ENCODE measurements around the gene GTPBP1. TPM values are rescaled to one million over a fixed set of nuclear protein-coding genes. Genes with fewer than 3 reads are reported as not detected.

Gene GTPBP1
- total and polyA plus RNA-seq, 2 of the 4 experiments (the other 2 are of a cell fraction), result 12.4 to 29.5 TPM

DNA sequence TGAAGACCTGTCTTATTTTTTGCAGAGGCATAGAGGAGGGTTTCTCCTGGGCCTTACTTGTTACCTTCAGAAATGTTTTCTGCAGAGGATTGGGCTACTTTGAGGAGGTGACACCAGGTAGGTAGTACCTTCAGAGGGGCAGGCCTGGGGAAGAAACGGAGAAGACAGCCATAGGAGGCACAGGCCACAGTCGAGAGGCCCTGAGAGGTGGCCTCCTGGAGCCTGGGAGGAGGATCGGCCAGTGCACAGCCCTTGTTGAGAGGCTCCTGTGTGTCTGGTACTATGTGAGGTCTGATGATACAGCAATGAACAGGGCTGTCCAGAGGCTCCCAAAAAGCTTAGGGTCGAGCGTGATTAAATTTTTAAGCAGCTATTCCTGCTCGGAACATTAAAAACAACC is 11.5 kb downstream of the GTPBP1 start:
- H4K5ac ChIP-seq (ENCODE audit: low read depth, low read length), result no peak overlapping the region
- H3K4me1 ChIP-seq (ENCODE audit: control insufficient read depth, insufficient read depth, low read length), result peaks cover 4% of the 10 kb centered on the region
- H3K27ac ChIP-seq (ENCODE audit: insufficient read depth, low read length), result no peak overlapping the region
- H2AFZ ChIP-seq (replicated peaks; ENCODE audit: low read length, poor library complexity), result no peak overlapping the region
- H3K36me3 ChIP-seq (ENCODE audit: control insufficient read depth, insufficient read depth, low read length), result peaks cover 28% of the 10 kb centered on the region
- H2AK5ac ChIP-seq (ENCODE audit: low read depth, low read length), result 0 out of 2 replicates have a peak overlapping the region, but pooled peaks have one; percentile 1
- no peaks in the 10 kb centered on the region for H3K9me3 ChIP-seq (ENCODE audit: control insufficient read depth, insufficient read depth, low read length)
- H2BK15ac ChIP-seq (ENCODE audit: low read depth, low read length), result no peak overlapping the region
- no peak overlapping the region for H2BK5ac ChIP-seq (ENCODE audit: low read depth, low read length, poor library complexity, severe bottlenecking)
- no peak overlapping the region for H3K4ac ChIP-seq (ENCODE audit: low read depth, low read length)
- intact Hi-C loops (cut with micrococcal nuclease), result no loop called here
- TF ChIP-seq MXI1 (IDR thresholded peaks at IDR 0.05; ENCODE audit: borderline replicate concordance, low read depth, low read length), result no peak
- no peak for TF ChIP-seq FOS (IDR thresholded peaks at IDR 0.05; ENCODE audit: low read depth, low read length)
- TF ChIP-seq, protein P1, sequence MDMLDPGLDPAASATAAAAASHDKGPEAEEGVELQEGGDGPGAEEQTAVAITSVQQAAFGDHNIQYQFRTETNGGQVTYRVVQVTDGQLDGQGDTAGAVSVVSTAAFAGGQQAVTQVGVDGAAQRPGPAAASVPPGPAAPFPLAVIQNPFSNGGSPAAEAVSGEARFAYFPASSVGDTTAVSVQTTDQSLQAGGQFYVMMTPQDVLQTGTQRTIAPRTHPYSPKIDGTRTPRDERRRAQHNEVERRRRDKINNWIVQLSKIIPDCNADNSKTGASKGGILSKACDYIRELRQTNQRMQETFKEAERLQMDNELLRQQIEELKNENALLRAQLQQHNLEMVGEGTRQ (IDR thresholded peaks at IDR 0.05; ENCODE audit: low read depth, low read length), result no peak
- no peak for TF ChIP-seq RFX5 (IDR thresholded peaks at IDR 0.05; ENCODE audit: low read depth, low read length)
- TF ChIP-seq, protein P2, sequence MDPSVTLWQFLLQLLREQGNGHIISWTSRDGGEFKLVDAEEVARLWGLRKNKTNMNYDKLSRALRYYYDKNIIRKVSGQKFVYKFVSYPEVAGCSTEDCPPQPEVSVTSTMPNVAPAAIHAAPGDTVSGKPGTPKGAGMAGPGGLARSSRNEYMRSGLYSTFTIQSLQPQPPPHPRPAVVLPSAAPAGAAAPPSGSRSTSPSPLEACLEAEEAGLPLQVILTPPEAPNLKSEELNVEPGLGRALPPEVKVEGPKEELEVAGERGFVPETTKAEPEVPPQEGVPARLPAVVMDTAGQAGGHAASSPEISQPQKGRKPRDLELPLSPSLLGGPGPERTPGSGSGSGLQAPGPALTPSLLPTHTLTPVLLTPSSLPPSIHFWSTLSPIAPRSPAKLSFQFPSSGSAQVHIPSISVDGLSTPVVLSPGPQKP (IDR thresholded peaks at IDR 0.05; ENCODE audit: borderline replicate concordance, low read depth, low read length), result no peak
- no peak for TF ChIP-seq POLR2A (IDR thresholded peaks at IDR 0.05; ENCODE audit: low read depth, low read length)
- TF ChIP-seq MAFK (IDR thresholded peaks at IDR 0.05; ENCODE audit: low read depth, low read length), result no peak
- peaks cover 41 to 84% of the 10 kb centered on the region in 2 experiments for H3K79me1 ChIP-seq (ENCODE audit: low read depth in 1 of 2, low read length in 2 of 2)
- ChIA-PET CTCF (no interaction called here), POLR2A (ENCODE audit: unreplicated experiment) (no interaction called here)
- no peak overlapping the region for H3K14ac ChIP-seq (replicated peaks; ENCODE audit: low read depth, low read length)
- no peaks in the 10 kb centered on the region for H3K27me3 ChIP-seq (ENCODE audit: control insufficient read depth, insufficient read depth, low read length)
- 80% methylated on average over 1 of the region's 6 CpGs; no CpG with 5 or more reads in 1 of the 2 experiments for WGBS, 2 experiments (ENCODE audit: extremely low coverage in 2 of 2, insufficient read length in 1 of 2)
- no peak for ATAC-seq (ENCODE audit: low read depth)
- H2AK9ac ChIP-seq (replicated peaks; ENCODE audit: low read depth, low read length, poor library complexity), result no peak overlapping the region
- peaks cover 61% of the 10 kb centered on the region for H4K20me1 ChIP-seq (ENCODE audit: insufficient read depth, low read length)
- H4K8ac ChIP-seq (ENCODE audit: low read depth in 2 of 2, low read length in 2 of 2), result no peak overlapping the region
- in situ Hi-C loops (cut with MboI; ENCODE audit: low sequenced_read_pairs), result no loop called here
- H2BK120ac ChIP-seq (ENCODE audit: low read depth, low read length), result no peak overlapping the region
- no peak overlapping the region for H4K91ac ChIP-seq (ENCODE audit: insufficient read depth, low read depth, low read length)
- no peak overlapping the region for H3K23ac ChIP-seq (ENCODE audit: low read depth, low read length)
- H3K4me2 ChIP-seq (ENCODE audit: low read depth, low read length), result no peak overlapping the region
- peaks cover 35% of the 10 kb centered on the region for H3K9me1 ChIP-seq (ENCODE audit: insufficient read depth, low read length)
- DNase-seq, result no peak
- no peak overlapping the region for H3K18ac ChIP-seq (ENCODE audit: low read depth, low read length)
- BruUV-seq (replicated peaks), result no TSS peak
- no peak overlapping the region for H3K9ac ChIP-seq (ENCODE audit: low read depth, low read length)
- H2BK20ac ChIP-seq (ENCODE audit: low read depth, low read length), result no peak overlapping the region
- H3K4me3 ChIP-seq (ENCODE audit: insufficient read depth, low read depth, low read length), result no peak overlapping the region
- H3K56ac ChIP-seq (ENCODE audit: extremely low read depth, insufficient read depth, low read length), result no peak overlapping the region
- dilution Hi-C loops (cut with HindIII; ENCODE audit: low sequenced_read_pairs, unreplicated experiment), result no loop called here

All from IMR-90 (cell line).